Stimulated activated CD8-positive, alpha-beta memory T cell treated with anti-CD3 and anti-CD28 coated beads, Interleukin-7, amount 100 ng/mL, for 24 hours (primary cell): Measurements from ENCODE around the gene C5AR1.
"Not testable (repeated sequence)": the region's sequence is repeated elsewhere in the genome, so short reads cannot be mapped to it uniquely, and the experiment has no call there.

Source experiments
- DNase-seq: peaks from one replicate; pipeline ENCODE4 v3.0.0-alpha.2; 2020; ENCODE audit warnings: low read depth

The C5AR1 gene

GRCh38 chr19:47365455-47365854 lies 55.8 kb downstream of the C5AR1 start:
- DNase-seq: not testable (repeated sequence)

- DNase-seq: no peak
Measured at GRCh38 chr19:47370045-47370611, 60.5 kb downstream of the C5AR1 start.

DNA sequence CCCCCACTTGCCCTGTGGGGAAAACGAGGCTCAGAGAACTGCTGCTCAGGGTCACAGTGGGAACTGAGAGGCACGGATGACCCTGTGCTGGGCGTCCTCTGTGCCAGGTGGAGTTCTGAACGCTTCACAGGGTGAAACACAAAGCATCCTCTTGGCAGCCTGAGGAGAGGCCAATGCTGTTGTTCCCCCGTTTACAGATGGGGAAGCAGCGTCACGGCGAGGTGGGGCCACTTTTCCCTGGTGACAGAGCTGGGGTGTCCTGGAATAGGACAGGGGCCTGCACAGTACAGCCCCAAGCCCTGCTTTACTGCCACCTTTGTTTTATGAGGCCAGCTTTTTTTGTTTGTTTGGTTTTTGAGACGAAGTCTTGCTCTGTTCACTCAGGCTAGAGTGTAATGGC lies 61.6 kb downstream of the C5AR1 start:
- DNase-seq: no peak
